ENCODE measurements around the gene RNASE11.

DNA sequence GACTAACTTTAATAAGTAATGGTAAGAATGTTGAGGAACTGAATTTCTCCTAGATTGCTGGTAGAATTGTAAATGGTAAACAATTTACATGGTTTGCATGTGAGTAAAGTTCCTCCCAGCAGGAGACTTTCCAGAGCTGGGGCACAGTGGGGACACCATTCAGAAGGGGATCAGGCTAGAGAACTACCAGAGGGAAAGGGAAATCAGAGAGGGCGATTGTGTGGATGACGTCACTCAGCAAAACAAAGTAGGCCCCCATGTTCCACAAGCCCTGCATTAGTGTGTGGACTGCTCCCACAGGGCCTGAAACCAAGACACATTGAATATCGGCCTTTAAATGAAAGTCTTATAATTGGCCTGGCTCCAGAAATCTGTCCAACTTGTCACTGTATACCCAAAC is 9.5 kb downstream of the RNASE11 start:
- TF ChIP-seq, protein P1, sequence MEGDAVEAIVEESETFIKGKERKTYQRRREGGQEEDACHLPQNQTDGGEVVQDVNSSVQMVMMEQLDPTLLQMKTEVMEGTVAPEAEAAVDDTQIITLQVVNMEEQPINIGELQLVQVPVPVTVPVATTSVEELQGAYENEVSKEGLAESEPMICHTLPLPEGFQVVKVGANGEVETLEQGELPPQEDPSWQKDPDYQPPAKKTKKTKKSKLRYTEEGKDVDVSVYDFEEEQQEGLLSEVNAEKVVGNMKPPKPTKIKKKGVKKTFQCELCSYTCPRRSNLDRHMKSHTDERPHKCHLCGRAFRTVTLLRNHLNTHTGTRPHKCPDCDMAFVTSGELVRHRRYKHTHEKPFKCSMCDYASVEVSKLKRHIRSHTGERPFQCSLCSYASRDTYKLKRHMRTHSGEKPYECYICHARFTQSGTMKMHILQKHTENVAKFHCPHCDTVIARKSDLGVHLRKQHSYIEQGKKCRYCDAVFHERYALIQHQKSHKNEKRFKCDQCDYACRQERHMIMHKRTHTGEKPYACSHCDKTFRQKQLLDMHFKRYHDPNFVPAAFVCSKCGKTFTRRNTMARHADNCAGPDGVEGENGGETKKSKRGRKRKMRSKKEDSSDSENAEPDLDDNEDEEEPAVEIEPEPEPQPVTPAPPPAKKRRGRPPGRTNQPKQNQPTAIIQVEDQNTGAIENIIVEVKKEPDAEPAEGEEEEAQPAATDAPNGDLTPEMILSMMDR (conservative IDR thresholded peaks at IDR 0.05; ENCODE audit: low read length): no peak
- TF ChIP-seq EZH2phosphoT487 (IDR thresholded peaks at IDR 0.05; ENCODE audit: borderline replicate concordance, low read depth, low read length): no peak
